IPS-18a (cell line): Measurements from ENCODE around the gene RNASET2.
"Not testable (repeated sequence)": the region's sequence is repeated elsewhere in the genome, so short reads cannot be mapped to it uniquely, and the experiment has no call there.

ENCODE experiments used
- H3K27ac ChIP-seq: one replicate; pipeline ENCODE4 v1.5.1; 2013; ENCODE audit warnings: low read length
- H3K27me3 ChIP-seq: one replicate; pipeline ENCODE4 v1.6.1; 2013; ENCODE audit warnings: mild to moderate bottlenecking, low read length; ENCODE audit not compliant: control insufficient read depth, insufficient read depth
- H3K36me3 ChIP-seq: one replicate; pipeline ENCODE4 v1.6.1; 2013; ENCODE audit warnings: low read depth, low read length; ENCODE audit not compliant: control insufficient read depth
- H3K4me1 ChIP-seq: one replicate; pipeline ENCODE4 v1.6.1; 2013; ENCODE audit warnings: low read depth, low read length; ENCODE audit not compliant: control insufficient read depth
- H3K4me3 ChIP-seq: one replicate; pipeline ENCODE4 v1.5.1; 2013; ENCODE audit warnings: low read length
- H3K9ac ChIP-seq: one replicate; pipeline ENCODE4 v1.6.1; 2013; ENCODE audit warnings: mild to moderate bottlenecking, low read length, moderate library complexity
- H3K9me3 ChIP-seq: one replicate; pipeline ENCODE4 v1.6.1; 2013; ENCODE audit warnings: low read depth, low read length; ENCODE audit not compliant: control insufficient read depth

RNASET2 gene

DNA sequence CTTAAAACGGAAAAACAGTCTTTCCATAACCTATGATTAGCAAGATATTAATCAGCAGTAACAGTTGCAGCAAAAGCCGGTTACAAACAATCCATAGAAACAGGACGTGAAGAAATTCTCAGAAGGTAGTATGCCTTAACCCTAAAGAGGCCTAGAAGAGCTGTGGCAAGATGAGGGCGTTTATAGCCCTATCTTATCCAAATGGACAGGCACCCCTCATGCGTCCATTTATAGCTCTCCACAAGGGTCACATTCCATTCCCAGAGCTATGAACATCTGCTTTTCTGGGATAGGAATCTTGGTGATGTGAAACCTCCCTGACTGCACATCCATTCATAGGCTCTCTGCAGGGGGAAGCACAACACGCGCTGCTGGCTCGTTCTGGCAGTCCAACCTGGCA, 40.9 kb downstream of the RNASET2 start:
- H3K4me3 ChIP-seq, H3K4me1 ChIP-seq, H3K9ac ChIP-seq, H3K9me3 ChIP-seq, H3K27ac ChIP-seq, H3K27me3 ChIP-seq, H3K36me3 ChIP-seq: not testable (repeated sequence)

- H3K4me3 ChIP-seq, H3K4me1 ChIP-seq, H3K27ac ChIP-seq, H3K9ac ChIP-seq, H3K36me3 ChIP-seq, H3K9me3 ChIP-seq, H3K27me3 ChIP-seq: not testable (repeated sequence)
Observed at GRCh38 chr6:166914952-166915351, 41.4 kb downstream of the RNASET2 start.

DNA sequence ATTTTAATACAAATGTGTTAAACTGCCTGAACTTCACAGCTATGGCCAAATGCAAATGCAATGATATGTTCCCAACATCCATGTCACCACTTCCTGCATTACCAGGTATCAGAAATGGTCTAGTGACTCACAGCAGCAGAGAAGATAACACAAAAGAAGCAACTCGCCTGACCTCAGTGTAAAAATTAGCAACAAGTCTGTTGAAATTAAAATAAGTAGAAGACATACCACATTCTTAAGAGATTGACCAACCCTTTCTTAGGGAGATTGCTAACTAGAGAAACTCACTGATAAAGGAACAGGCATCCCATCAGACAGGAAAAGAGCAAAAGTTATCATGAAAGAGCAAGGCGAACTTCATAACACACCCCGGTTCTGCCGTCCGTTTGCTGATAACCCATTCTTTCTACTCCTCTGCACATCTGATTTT, 45.1 kb downstream of the RNASET2 start:
- no peak overlapping the region for H3K9ac ChIP-seq
- no peaks in the 10 kb centered on the region for H3K9me3 ChIP-seq
- no peak overlapping the region for H3K27ac ChIP-seq
- no peaks in the 10 kb centered on the region for H3K27me3 ChIP-seq
- H3K36me3 ChIP-seq = no peaks in the 10 kb centered on the region
- no peak overlapping the region for H3K4me3 ChIP-seq
- peaks cover 4% of the 10 kb centered on the region for H3K4me1 ChIP-seq

DNA sequence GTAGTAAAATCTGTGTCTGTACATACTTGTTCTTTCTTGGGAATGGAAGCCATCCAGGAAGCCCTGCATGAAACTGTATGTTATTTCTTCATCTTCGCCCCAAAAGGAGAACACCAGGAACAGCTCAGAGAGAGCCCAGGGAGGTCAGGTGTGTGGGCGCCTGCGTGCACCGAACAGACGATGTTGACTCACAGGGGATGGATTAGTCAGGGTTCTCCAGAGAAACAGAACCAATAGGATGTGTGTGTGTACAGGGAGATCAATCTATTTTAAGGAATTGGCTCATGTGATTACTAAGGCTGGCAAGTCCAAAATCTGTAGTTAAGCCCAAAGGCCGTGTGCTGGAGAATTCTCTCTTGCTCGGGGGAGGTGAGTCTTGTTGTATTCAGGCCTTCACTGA, 45.7 kb downstream of the RNASET2 start:
- Histone ChIP-seq H3K27me3 (no peaks in the 10 kb centered on the region), H3K4me1 (no peaks in the 10 kb centered on the region), H3K9ac (no peak overlapping the region), H3K27ac (no peak overlapping the region), H3K9me3 (no peaks in the 10 kb centered on the region), H3K36me3 (no peaks in the 10 kb centered on the region), H3K4me3 (no peak overlapping the region)

DNA sequence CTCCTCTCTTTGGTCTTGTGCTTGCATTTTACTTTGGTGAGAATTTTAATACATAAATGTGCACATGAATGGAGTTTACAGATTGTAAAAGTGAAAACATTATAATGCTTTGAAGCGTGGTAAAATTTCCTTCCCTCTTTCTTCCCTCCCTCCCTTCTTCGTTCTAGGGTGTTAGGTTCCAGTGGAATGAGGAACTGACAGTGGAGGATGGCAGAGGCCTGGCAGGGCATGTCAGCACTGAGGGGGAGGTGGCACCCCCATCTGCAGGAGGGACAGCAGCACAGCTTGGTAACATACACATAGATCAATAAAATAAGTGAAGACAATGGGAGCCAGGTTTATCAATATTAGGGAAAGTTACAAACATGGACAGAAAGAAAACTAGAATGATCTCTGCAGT, 47.5 kb downstream of the RNASET2 start:
- Histone ChIP-seq H3K27me3 (no peaks in the 10 kb centered on the region), H3K4me1 (peaks cover 12% of the 10 kb centered on the region), H3K9ac (no peak overlapping the region), H3K27ac (no peak overlapping the region), H3K9me3 (no peaks in the 10 kb centered on the region), H3K36me3 (no peaks in the 10 kb centered on the region), H3K4me3 (no peak overlapping the region)

- no peaks in the 10 kb centered on the region for H3K36me3 ChIP-seq
- H3K9ac ChIP-seq = no peak overlapping the region
- no peak overlapping the region for H3K4me3 ChIP-seq
- no peaks in the 10 kb centered on the region for H3K9me3 ChIP-seq
- no peak overlapping the region for H3K27ac ChIP-seq
- no peaks in the 10 kb centered on the region for H3K27me3 ChIP-seq
- H3K4me1 ChIP-seq = peaks cover 14% of the 10 kb centered on the region
Observed at GRCh38 chr6:166907871-166908806, 48.2 kb downstream of the RNASET2 start.

DNA sequence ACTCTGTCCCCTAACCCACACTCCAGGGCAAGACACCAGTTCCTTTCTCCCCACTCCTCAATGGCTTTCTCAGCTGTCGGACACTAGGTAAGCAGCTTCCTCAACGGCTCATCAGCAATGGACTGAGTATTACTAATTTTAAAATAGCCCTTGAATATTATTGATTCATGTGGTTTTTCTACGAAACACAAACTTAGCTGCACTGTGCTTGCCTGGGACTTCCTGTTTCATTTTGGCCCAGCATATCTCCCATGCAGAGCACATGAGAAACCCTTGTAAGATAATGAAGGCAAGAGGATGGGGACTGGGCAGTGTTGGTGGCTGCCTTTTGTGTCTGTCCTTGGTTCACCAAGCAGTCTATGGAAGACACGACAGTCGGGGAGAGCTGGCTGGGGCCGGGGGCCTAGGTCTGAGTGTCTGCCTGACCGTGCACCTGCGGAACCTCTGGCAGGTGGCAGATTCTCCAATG, 48.9 kb downstream of the RNASET2 start:
- Histone ChIP-seq H3K27ac (no peak overlapping the region), H3K9me3 (no peaks in the 10 kb centered on the region), H3K9ac (no peak overlapping the region), H3K36me3 (no peaks in the 10 kb centered on the region), H3K27me3 (no peaks in the 10 kb centered on the region), H3K4me3 (no peak overlapping the region), H3K4me1 (peaks cover 14% of the 10 kb centered on the region)

GRCh38 chr6:166906376-166907044, 49.8 kb downstream of the RNASET2 start:
- no peak overlapping the region for H3K27ac ChIP-seq
- H3K4me3 ChIP-seq = no peak overlapping the region
- no peak overlapping the region for H3K9ac ChIP-seq
- peaks cover 14% of the 10 kb centered on the region for H3K4me1 ChIP-seq
- H3K9me3 ChIP-seq = no peaks in the 10 kb centered on the region
- no peaks in the 10 kb centered on the region for H3K36me3 ChIP-seq
- H3K27me3 ChIP-seq = no peaks in the 10 kb centered on the region

DNA sequence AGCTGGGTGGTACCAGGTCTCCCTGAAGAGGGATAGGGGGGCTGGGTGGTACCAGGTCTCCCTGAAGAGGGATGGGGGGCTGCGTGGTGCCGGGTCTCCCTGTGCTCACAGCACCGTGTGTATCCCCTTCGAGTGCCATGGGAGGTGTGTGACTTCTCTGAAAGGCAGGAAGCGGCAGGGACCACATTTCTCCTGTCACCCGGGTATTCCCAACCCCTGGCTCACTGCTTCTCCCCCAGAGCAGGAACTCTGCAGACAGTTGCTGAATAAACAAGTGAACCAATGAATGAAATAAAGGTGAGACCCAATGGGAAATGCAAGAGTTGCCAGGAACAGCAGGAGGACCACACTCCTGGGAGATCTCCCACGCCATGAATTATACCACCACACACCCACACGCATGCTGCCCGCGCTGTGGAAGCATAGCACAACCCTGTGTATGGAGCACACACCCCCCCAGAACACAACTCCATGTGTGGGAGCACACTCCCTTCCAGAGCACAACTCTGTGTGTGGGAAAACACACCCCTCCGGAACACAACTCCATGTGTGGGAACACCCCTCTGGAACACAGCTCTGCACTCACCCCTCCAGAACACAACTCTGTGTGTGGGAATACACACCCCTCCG, 50.7 kb downstream of the RNASET2 start:
- H3K9me3 ChIP-seq = no peaks in the 10 kb centered on the region
- H3K4me1 ChIP-seq = peaks cover 14% of the 10 kb centered on the region
- no peaks in the 10 kb centered on the region for H3K36me3 ChIP-seq
- H3K4me3 ChIP-seq = no peak overlapping the region
- H3K27ac ChIP-seq = no peak overlapping the region
- no peak overlapping the region for H3K9ac ChIP-seq
- H3K27me3 ChIP-seq = no peaks in the 10 kb centered on the region

DNA sequence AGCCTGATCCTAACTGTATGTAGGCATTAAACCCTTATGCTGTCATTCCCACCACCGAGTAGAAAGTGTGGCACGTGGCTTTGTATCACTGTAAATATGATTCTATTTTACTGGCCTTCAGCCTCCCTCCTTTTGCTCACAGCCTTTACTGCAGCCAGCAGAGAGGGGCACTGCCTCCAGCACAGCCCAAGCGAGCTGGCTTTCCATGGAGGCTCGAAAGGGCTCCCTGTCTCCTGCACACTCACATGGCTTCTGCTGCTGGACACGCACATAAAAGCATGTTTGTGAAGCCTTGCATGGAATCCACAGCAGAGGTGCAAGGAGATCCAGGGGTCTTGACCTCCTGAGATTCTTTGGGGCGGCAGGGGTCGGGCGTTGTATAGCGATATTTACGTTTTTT, 51.3 kb downstream of the RNASET2 start:
- no peak overlapping the region for H3K4me3 ChIP-seq
- peaks cover 14% of the 10 kb centered on the region for H3K4me1 ChIP-seq
- H3K27ac ChIP-seq = no peak overlapping the region
- H3K27me3 ChIP-seq = no peaks in the 10 kb centered on the region
- H3K36me3 ChIP-seq = no peaks in the 10 kb centered on the region
- H3K9ac ChIP-seq = no peak overlapping the region
- no peaks in the 10 kb centered on the region for H3K9me3 ChIP-seq

- no peaks in the 10 kb centered on the region for H3K9me3 ChIP-seq
- H3K9ac ChIP-seq = no peak overlapping the region
- H3K4me3 ChIP-seq = no peak overlapping the region
- no peaks in the 10 kb centered on the region for H3K36me3 ChIP-seq
- H3K27ac ChIP-seq = no peak overlapping the region
- peaks cover 14% of the 10 kb centered on the region for H3K4me1 ChIP-seq
- no peaks in the 10 kb centered on the region for H3K27me3 ChIP-seq
Observed at GRCh38 chr6:166904101-166904746, 52.1 kb downstream of the RNASET2 start.
